PC-9 (cell line): Measurements from ENCODE around the gene ADGB. TPM values are rescaled to one million over a fixed set of nuclear protein-coding genes. Genes with fewer than 3 reads are reported as not detected.
"Not testable (repeated sequence)": the region's sequence is repeated elsewhere in the genome, so short reads cannot be mapped to it uniquely, and the experiment has no call there.

Experiments
- BruUV-seq: library from RNA; stranded (reverse); fragments of 400-500 nt; replicated peaks from 2 replicates; lab custom pipeline; 2021; lab: Mats Ljungman, UMichigan
- CTCF ChIA-PET: fragments of 300-600 bp; sonication (Branson Sonifier 250); formaldehyde crosslinking; loops from one replicate; lab custom pipeline; 2022; ENCODE audit warnings: antibody characterized with exemption; lab: Charles Lee
- POLR2A ChIA-PET: fragments of 300-600 bp; sonication (Branson Sonifier 250); formaldehyde crosslinking; loops from one replicate; lab custom pipeline; 2022; ENCODE audit warnings: antibody characterized with exemption; ENCODE audit not compliant: unreplicated experiment; lab: Charles Lee
- DNase-seq, 2 experiments: peaks; one replicate each; pipeline versions ENCODE4 v3.0.0 to v3.0.0-alpha.2; 2015 to 2022; ENCODE audit warnings: mixed read lengths in 1 of 2
- H2AFZ ChIP-seq: fragments of 200-600 bp; sonication (generic); 2 replicates; pipeline ENCODE4 v1.8.1; 2017; ENCODE audit warnings: antibody characterized with exemption
- H3F3A ChIP-seq: fragments of 200-600 bp; sonication (generic); 2 replicates; pipeline ENCODE4 v1.8.1; 2017; ENCODE audit warnings: antibody characterized with exemption, mild to moderate bottlenecking, low read depth; ENCODE audit not compliant: insufficient read depth
- H3K27ac ChIP-seq: fragments of 200-600 bp; sonication (generic); 2 replicates; pipeline ENCODE4 v1.6.1; 2016; ENCODE audit warnings: mixed run types
- H3K27me3 ChIP-seq: fragments of 200-600 bp; sonication (generic); 2 replicates; pipeline ENCODE4 v1.6.1; 2016; ENCODE audit warnings: low read depth, mixed run types; ENCODE audit not compliant: insufficient read depth
- H3K36me3 ChIP-seq: fragments of 200-600 bp; sonication (generic); 2 replicates; pipeline ENCODE4 v1.6.1; 2016; ENCODE audit warnings: low read depth, mixed run types
- H3K4me1 ChIP-seq: fragments of 200-600 bp; sonication (generic); replicated peaks from 2 replicates; pipeline ENCODE4 v1.6.1; 2016; ENCODE audit warnings: mixed run types; ENCODE audit not compliant: insufficient read depth
- H3K4me2 ChIP-seq: fragments of 200-600 bp; sonication (generic); 2 replicates; pipeline ENCODE4 v1.6.1; 2017; ENCODE audit warnings: mixed run types
- H3K4me3 ChIP-seq: fragments of 200-600 bp; sonication (generic); 2 replicates; pipeline ENCODE4 v1.6.1; 2016; ENCODE audit warnings: mixed run types
- H3K79me2 ChIP-seq: fragments of 200-600 bp; sonication (generic); 2 replicates; pipeline ENCODE4 v1.6.1; 2017; ENCODE audit warnings: low read depth, mixed run types
- H3K9me2 ChIP-seq: fragments of 200-600 bp; sonication (generic); 2 replicates; pipeline ENCODE4 v1.8.1; 2017; ENCODE audit warnings: mild to moderate bottlenecking; ENCODE audit not compliant: insufficient read depth
- H3K9me3 ChIP-seq: fragments of 200-600 bp; sonication (generic); 2 replicates; pipeline ENCODE4 v1.8.1; 2016; ENCODE audit warnings: low read depth; ENCODE audit not compliant: insufficient read depth
- H4K20me1 ChIP-seq: fragments of 200-600 bp; sonication (generic); 2 replicates; pipeline ENCODE4 v1.8.1; 2017; ENCODE audit not compliant: insufficient read depth
- EZH2 ChIP-seq: fragments of 200-600 bp; sonication (generic); IDR thresholded peaks from 2 replicates; pipeline ENCODE4 v1.8.0; 2017; ENCODE audit warnings: antibody characterized with exemption, low read depth
- intact Hi-C: fragments of 100-400 bp; cut with micrococcal nuclease; formaldehyde crosslinking; loops from one replicate; pipeline ENCODE4 v1.10.0; 2022; ENCODE audit not compliant: unreplicated experiment
- total RNA-seq: library from RNA; stranded (reverse); gene quantifications from 2 replicates; pipeline ENCODE4 v1.2.3, GENCODE V29; 2021
- TF ChIP-seq, protein P1 (sequence below): fragments of 200-600 bp; sonication (generic); conservative IDR thresholded peaks from 2 replicates; pipeline ENCODE4 v1.6.1; 2017; ENCODE audit warnings: mixed run types, antibody characterized with exemption, mild to moderate bottlenecking, moderate library complexity

ADGB gene
- total RNA-seq, 1 experiment from 2014 or later, result not detected

DNA sequence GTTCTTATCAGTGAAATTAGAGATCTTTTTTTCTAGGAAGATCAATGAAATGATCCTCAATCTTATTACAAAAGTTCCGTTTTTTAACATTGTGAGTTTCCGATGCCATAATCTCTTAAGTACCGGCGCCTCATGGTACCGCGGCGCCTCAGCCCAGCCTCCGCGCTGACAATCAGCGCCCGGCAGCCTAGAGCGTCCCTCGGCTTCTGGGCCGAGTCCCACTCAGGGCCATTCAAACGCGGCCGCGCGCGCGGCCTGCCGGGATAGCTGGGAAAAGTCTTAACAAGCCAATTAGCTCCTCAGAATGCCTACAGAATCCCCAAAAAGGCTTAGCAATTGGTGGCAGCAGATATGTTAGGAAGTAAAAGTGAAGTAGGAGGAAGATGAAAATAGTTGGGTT lies 204.8 kb downstream of the ADGB start:
- H3K4me2 ChIP-seq, result no peak overlapping the region

DNA sequence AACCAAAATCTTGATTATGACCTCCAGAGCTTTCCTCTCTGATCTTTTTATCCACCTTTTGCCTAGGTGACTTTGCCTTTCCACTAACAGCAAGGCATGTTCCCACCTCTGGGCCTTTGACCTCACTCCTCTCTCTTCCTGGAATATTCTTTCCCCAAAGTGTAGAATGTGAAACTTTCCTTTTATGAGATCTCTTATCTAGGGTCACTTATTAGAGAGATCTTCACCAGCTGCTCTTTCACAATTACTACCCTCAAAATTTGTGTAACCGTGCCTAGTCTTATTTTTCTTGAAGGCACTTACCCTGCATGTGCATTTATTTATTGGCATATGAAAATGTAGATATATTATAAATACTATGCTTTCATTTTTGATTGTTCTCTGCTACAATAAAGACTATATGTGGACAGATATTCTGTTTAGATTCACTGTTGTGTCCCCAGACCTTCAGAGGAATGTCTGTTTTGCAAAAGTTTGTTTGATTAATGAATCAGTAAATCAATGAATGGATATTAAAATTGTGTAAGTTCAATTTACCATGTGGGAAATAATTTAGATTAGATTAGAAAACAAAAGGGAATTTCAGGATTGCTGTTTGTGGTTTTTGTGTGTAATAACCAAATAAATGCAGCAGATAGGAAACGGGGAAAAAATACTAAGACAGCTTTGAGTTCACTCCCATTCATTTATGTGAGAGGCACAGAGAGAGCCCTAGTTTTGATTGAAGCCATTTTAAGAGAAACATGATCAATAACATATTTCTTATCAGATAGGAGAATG lies 207.0 kb downstream of the ADGB start:
- no TSS peak for BruUV-seq
- TF ChIP-seq, protein P1, sequence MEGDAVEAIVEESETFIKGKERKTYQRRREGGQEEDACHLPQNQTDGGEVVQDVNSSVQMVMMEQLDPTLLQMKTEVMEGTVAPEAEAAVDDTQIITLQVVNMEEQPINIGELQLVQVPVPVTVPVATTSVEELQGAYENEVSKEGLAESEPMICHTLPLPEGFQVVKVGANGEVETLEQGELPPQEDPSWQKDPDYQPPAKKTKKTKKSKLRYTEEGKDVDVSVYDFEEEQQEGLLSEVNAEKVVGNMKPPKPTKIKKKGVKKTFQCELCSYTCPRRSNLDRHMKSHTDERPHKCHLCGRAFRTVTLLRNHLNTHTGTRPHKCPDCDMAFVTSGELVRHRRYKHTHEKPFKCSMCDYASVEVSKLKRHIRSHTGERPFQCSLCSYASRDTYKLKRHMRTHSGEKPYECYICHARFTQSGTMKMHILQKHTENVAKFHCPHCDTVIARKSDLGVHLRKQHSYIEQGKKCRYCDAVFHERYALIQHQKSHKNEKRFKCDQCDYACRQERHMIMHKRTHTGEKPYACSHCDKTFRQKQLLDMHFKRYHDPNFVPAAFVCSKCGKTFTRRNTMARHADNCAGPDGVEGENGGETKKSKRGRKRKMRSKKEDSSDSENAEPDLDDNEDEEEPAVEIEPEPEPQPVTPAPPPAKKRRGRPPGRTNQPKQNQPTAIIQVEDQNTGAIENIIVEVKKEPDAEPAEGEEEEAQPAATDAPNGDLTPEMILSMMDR, result no peak
- TF ChIP-seq EZH2, result no peak
- Histone ChIP-seq H4K20me1 (no peaks in the 10 kb centered on the region), H3K27me3 (no peaks in the 10 kb centered on the region), H3K9me2 (no peaks in the 10 kb centered on the region), H2AFZ (no peak overlapping the region), H3K27ac (0 out of 2 replicates have a peak overlapping the region, but pooled peaks have one; percentile 1), H3K79me2 (no peaks in the 10 kb centered on the region), H3K4me2 (peak overlapping the region; percentile 15), H3K4me1 (peaks cover 21% of the 10 kb centered on the region), H3F3A (peaks cover 14% of the 10 kb centered on the region; the same call in 1 of the 2 replicates), H3K4me3 (no peak overlapping the region), H3K36me3 (no peaks in the 10 kb centered on the region), H3K9me3 (no peaks in the 10 kb centered on the region)
- intact Hi-C loops, result no loop called here
- ChIA-PET POLR2A (no interaction called here), CTCF (no interaction called here)
- peak in 1 of 2 experiments; percentile 83 for DNase-seq

More for the DNA sequence above, 204.8 kb downstream of the ADGB start:
- H3K36me3 ChIP-seq, result no peaks in the 10 kb centered on the region
- no peaks in the 10 kb centered on the region for H3K27me3 ChIP-seq
- CTCF ChIA-PET, result no interaction called here
- no peaks in the 10 kb centered on the region for H3K79me2 ChIP-seq
- H3K27ac ChIP-seq, result no peak overlapping the region
- DNase-seq, result no peak
- H3K4me3 ChIP-seq, result no peak overlapping the region
- H4K20me1 ChIP-seq, result no peaks in the 10 kb centered on the region
- H2AFZ ChIP-seq, result no peak overlapping the region
- H3K9me2 ChIP-seq, result no peaks in the 10 kb centered on the region
- intact Hi-C loops, result no loop called here
- no TSS peak for BruUV-seq
- H3K9me3 ChIP-seq, result no peaks in the 10 kb centered on the region
- TF ChIP-seq, protein P1, result no peak
- no peak for TF ChIP-seq EZH2
- H3F3A ChIP-seq, result peaks cover 14% of the 10 kb centered on the region; the same call in 1 of the 2 replicates
- H3K4me1 ChIP-seq, result peaks cover 21% of the 10 kb centered on the region
- POLR2A ChIA-PET, result no interaction called here

DNA sequence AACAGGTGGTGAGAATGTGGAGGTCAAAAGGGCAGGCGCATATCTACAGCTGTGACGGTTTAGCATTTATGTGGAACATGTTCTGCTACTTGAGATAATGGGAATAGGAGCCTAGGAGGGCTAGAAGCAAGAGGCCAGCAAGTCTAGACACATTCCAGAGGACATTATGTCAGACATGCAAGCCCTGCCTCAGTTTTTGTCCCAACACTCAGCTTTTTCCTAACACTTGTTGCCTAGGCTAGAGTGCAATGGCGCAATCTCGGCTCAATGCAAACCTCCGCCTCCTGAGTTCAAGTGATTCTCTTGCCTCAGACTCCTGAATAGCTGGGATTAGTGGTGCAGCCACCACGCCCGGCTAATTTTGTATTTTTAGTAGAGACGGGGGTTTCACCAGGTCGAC lies 210.2 kb downstream of the ADGB start:
- H3K9me2 ChIP-seq, H4K20me1 ChIP-seq, H3K4me2 ChIP-seq, POLR2A ChIA-PET, H3K79me2 ChIP-seq, intact Hi-C loops, H3K9me3 ChIP-seq, CTCF ChIA-PET, H3K4me3 ChIP-seq, DNase-seq, H3K27ac ChIP-seq, H3K36me3 ChIP-seq, H3K27me3 ChIP-seq, H2AFZ ChIP-seq, BruUV-seq: not testable (repeated sequence)
- H3F3A ChIP-seq, result peaks cover 14% of the 10 kb centered on the region; the same call in 1 of the 2 replicates
- H3K4me1 ChIP-seq, result peaks cover 32% of the 10 kb centered on the region

DNA sequence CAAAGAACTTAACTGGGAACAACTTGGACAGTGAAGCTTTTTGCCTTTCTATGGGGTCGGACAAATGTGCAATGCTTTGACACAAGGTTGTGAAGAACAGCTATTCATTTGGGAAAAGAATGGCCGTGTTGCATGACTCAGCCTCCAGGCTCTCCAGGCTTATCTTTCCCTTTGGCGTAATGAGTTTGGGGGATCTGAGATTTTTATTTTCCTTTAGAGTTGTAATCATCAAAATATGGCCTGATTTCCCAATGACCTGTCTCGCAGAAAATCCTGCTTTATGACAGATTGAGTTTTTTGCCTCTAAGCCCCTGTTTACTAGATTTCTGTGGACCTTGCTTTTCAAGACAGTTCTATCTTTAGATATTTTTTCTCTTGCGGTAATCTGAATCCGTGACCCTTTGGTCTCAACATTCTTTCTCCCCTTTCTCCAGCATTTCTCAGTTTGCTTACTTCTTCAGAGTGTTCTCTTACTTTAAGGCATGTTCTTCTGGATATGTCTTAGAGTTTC lies 214.1 kb downstream of the ADGB start:
- H3K27me3 ChIP-seq, intact Hi-C loops, H3K36me3 ChIP-seq, POLR2A ChIA-PET, H4K20me1 ChIP-seq, BruUV-seq, H3K9me3 ChIP-seq, H3F3A ChIP-seq, H3K9me2 ChIP-seq, H3K79me2 ChIP-seq, H2AFZ ChIP-seq, CTCF ChIA-PET: not testable (repeated sequence)
- Histone ChIP-seq H3K4me3 (peak overlapping the region; percentile 3; the same call in 1 of the 2 replicates), H3K27ac (peak overlapping the region; percentile 14; the same call in 1 of the 2 replicates), H3K4me2 (peak overlapping the region; percentile 48), H3K4me1 (peaks cover 21% of the 10 kb centered on the region)
- peak in 1 of 2 experiments; percentile 55 for DNase-seq
